ENCODE results near the gene TMEM131.

DNA sequence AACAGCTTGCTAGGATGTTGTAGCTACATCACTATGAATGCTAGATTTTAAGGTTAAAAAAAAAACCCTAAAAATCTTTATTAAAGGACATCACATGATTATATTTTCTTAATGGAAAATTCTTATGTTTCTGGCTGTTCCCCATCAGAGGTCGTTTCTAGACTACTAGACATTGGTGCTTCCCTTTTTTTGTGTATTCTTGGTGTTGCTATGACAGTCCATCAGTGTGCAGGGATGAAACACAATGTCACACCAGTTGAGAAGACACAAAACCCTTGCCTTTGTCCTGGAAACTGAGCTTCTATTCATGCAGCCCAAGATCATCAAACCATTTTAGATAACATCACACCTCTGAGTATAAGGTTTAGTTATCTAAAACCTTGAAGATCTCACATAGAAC is 19.9 kb upstream of the TMEM131 start:
- TF ChIP-seq, protein P1, sequence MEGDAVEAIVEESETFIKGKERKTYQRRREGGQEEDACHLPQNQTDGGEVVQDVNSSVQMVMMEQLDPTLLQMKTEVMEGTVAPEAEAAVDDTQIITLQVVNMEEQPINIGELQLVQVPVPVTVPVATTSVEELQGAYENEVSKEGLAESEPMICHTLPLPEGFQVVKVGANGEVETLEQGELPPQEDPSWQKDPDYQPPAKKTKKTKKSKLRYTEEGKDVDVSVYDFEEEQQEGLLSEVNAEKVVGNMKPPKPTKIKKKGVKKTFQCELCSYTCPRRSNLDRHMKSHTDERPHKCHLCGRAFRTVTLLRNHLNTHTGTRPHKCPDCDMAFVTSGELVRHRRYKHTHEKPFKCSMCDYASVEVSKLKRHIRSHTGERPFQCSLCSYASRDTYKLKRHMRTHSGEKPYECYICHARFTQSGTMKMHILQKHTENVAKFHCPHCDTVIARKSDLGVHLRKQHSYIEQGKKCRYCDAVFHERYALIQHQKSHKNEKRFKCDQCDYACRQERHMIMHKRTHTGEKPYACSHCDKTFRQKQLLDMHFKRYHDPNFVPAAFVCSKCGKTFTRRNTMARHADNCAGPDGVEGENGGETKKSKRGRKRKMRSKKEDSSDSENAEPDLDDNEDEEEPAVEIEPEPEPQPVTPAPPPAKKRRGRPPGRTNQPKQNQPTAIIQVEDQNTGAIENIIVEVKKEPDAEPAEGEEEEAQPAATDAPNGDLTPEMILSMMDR (conservative IDR thresholded peaks at IDR 0.05), result no peak
- TF ChIP-seq EZH2 (IDR thresholded peaks at IDR 0.05; ENCODE audit: low read depth), result no peak

Data from PC-9 (cell line).